H1 (cell line): ENCODE results near the gene GRIP1. TPM values are rescaled to one million over a fixed set of nuclear protein-coding genes. Genes with fewer than 3 reads are reported as not detected.

ENCODE experiments used
- ATF3 ChIP-seq: IDR thresholded peaks from 2 replicates; pipeline ENCODE4 v1.6.1; 2011; ENCODE audit warnings: low read depth, mild to moderate bottlenecking, low read length; ENCODE audit not compliant: insufficient read depth
- CREB1 ChIP-seq: IDR thresholded peaks from 2 replicates; pipeline ENCODE4 v1.6.1; 2012; ENCODE audit warnings: inconsistent platforms
- JUND ChIP-seq: IDR thresholded peaks from 2 replicates; pipeline ENCODE4 v1.6.1; 2011; ENCODE audit warnings: mild to moderate bottlenecking, improper control_type of control experiment, low read length
- KDM1A ChIP-seq: fragments of 200-600, 300-600 bp; sonication (generic); IDR thresholded peaks from 2 replicates; pipeline ENCODE4 v1.7.1; 2016; ENCODE audit warnings: mild to moderate bottlenecking, low read length, borderline replicate concordance
- MAFK ChIP-seq: IDR thresholded peaks from 2 replicates; pipeline ENCODE4 v1.6.1; 2012; ENCODE audit warnings: low read depth, mild to moderate bottlenecking, improper control_type of control experiment, low read length
- POLR2A ChIP-seq, 2 experiments: IDR thresholded peaks; 1 replicate in 1 of 2; 2 replicates in 1 of 2; pipeline ENCODE4 v1.6.1; 2011; ENCODE audit warnings: low read depth in 2 of 2, low read length in 2 of 2, mild to moderate bottlenecking in 2 of 2; ENCODE audit errors: control extremely low read depth in 1 of 2
- POLR2AphosphoS5 ChIP-seq: IDR thresholded peaks from 2 replicates; pipeline ENCODE4 v1.6.1; 2011; ENCODE audit warnings: low read depth, low read length
- RXRA ChIP-seq: IDR thresholded peaks from 2 replicates; pipeline ENCODE4 v1.6.1; 2011; ENCODE audit warnings: low read depth, mild to moderate bottlenecking, low read length, moderate library complexity; ENCODE audit not compliant: insufficient read depth
- SIRT6 ChIP-seq: IDR thresholded peaks from one replicate; pipeline ENCODE4 v1.7.1; 2012; ENCODE audit warnings: low read length, inconsistent platforms
- TEAD4 ChIP-seq: IDR thresholded peaks from 2 replicates; pipeline ENCODE4 v1.6.1; 2012; ENCODE audit warnings: low read depth, low read length, inconsistent platforms, mixed read lengths
- polyA plus RNA-seq, 7 experiments: library from polyadenylated mRNA; depleted of rRNA in 3 of 7; stranded (reverse) in 5 of 7; unstranded in 2 of 7; fragments of >200 nt in 5 of 7; fragments of 200-250 nt in 2 of 7; gene quantifications; 1 replicate in 5 of 7; 2 replicates in 1 of 7; 4 replicates in 1 of 7; pipeline versions ENCODE4 v1.2.1 to v1.2.3, GENCODE V29; 2011 to 2013; ENCODE audit warnings: missing spikeins in 2 of 7, mixed read lengths in 2 of 7
- total RNA-seq: library from RNA; stranded (reverse); fragmentation: NEBNext Ultra II Directional; extraction: Animal tissue kit (Norgen Biotek cat#: 25700); gene quantifications from 2 replicates; pipeline ENCODE4 v1.2.1, GENCODE V29; 2021
- TF ChIP-seq, protein P1 (sequence below): fragments of 300-600 bp; sonication (generic); IDR thresholded peaks from 2 replicates; pipeline ENCODE4 v1.7.1; 2012; ENCODE audit warnings: low read length, moderate library complexity, mild to moderate bottlenecking, inconsistent platforms; ENCODE audit not compliant: insufficient replicate concordance
- TF ChIP-seq, protein P2 (sequence below): IDR thresholded peaks from 2 replicates; pipeline ENCODE4 v1.6.1; 2011; ENCODE audit warnings: low read length, improper control_type of control experiment

Gene GRIP1
- total and polyA plus RNA-seq, 2 of the 8 experiments (the other 6 are each of a cell fraction or from before 2014, with no cell fraction given), result 4.5 to 27.3 TPM

DNA sequence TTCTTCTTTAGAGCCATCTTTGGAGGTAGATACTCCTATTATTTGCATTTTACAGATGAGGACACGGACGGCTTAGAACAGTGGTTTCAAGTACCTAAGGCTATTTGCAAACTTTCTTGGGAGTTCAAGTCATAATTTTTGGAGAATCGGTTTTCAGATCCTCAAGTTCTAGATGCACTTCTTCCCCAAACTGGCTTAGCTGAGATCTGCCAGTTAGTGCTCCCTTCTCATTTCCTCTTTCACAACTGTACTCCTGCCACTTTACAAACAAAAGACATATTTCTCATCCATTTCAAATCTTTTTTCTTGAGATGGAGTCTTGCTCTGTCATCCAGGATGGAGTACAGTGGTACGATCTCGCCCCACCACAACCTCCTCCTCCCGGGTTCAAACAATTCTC lies 299.3 kb downstream of the GRIP1 start (continued):
- TF ChIP-seq, protein P1, sequence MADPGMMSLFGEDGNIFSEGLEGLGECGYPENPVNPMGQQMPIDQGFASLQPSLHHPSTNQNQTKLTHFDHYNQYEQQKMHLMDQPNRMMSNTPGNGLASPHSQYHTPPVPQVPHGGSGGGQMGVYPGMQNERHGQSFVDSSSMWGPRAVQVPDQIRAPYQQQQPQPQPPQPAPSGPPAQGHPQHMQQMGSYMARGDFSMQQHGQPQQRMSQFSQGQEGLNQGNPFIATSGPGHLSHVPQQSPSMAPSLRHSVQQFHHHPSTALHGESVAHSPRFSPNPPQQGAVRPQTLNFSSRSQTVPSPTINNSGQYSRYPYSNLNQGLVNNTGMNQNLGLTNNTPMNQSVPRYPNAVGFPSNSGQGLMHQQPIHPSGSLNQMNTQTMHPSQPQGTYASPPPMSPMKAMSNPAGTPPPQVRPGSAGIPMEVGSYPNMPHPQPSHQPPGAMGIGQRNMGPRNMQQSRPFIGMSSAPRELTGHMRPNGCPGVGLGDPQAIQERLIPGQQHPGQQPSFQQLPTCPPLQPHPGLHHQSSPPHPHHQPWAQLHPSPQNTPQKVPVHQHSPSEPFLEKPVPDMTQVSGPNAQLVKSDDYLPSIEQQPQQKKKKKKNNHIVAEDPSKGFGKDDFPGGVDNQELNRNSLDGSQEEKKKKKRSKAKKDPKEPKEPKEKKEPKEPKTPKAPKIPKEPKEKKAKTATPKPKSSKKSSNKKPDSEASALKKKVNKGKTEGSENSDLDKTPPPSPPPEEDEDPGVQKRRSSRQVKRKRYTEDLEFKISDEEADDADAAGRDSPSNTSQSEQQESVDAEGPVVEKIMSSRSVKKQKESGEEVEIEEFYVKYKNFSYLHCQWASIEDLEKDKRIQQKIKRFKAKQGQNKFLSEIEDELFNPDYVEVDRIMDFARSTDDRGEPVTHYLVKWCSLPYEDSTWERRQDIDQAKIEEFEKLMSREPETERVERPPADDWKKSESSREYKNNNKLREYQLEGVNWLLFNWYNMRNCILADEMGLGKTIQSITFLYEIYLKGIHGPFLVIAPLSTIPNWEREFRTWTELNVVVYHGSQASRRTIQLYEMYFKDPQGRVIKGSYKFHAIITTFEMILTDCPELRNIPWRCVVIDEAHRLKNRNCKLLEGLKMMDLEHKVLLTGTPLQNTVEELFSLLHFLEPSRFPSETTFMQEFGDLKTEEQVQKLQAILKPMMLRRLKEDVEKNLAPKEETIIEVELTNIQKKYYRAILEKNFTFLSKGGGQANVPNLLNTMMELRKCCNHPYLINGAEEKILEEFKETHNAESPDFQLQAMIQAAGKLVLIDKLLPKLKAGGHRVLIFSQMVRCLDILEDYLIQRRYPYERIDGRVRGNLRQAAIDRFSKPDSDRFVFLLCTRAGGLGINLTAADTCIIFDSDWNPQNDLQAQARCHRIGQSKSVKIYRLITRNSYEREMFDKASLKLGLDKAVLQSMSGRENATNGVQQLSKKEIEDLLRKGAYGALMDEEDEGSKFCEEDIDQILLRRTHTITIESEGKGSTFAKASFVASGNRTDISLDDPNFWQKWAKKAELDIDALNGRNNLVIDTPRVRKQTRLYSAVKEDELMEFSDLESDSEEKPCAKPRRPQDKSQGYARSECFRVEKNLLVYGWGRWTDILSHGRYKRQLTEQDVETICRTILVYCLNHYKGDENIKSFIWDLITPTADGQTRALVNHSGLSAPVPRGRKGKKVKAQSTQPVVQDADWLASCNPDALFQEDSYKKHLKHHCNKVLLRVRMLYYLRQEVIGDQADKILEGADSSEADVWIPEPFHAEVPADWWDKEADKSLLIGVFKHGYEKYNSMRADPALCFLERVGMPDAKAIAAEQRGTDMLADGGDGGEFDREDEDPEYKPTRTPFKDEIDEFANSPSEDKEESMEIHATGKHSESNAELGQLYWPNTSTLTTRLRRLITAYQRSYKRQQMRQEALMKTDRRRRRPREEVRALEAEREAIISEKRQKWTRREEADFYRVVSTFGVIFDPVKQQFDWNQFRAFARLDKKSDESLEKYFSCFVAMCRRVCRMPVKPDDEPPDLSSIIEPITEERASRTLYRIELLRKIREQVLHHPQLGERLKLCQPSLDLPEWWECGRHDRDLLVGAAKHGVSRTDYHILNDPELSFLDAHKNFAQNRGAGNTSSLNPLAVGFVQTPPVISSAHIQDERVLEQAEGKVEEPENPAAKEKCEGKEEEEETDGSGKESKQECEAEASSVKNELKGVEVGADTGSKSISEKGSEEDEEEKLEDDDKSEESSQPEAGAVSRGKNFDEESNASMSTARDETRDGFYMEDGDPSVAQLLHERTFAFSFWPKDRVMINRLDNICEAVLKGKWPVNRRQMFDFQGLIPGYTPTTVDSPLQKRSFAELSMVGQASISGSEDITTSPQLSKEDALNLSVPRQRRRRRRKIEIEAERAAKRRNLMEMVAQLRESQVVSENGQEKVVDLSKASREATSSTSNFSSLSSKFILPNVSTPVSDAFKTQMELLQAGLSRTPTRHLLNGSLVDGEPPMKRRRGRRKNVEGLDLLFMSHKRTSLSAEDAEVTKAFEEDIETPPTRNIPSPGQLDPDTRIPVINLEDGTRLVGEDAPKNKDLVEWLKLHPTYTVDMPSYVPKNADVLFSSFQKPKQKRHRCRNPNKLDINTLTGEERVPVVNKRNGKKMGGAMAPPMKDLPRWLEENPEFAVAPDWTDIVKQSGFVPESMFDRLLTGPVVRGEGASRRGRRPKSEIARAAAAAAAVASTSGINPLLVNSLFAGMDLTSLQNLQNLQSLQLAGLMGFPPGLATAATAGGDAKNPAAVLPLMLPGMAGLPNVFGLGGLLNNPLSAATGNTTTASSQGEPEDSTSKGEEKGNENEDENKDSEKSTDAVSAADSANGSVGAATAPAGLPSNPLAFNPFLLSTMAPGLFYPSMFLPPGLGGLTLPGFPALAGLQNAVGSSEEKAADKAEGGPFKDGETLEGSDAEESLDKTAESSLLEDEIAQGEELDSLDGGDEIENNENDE, result no peak
- no peak for TF ChIP-seq JUND
- TF ChIP-seq SIRT6, result no peak
- TF ChIP-seq POLR2A (IDR thresholded peaks at IDR 0.05; ENCODE audit: control extremely low read depth in 1 of 2, low read depth in 2 of 2, low read length in 2 of 2), result no peak
- TF ChIP-seq CREB1, result no peak
- TF ChIP-seq KDM1A, result no peak
- TF ChIP-seq TEAD4, result no peak
- TF ChIP-seq ATF3, result no peak
- TF ChIP-seq RXRA, result no peak
- no peak for TF ChIP-seq POLR2AphosphoS5
- no peak for TF ChIP-seq MAFK
- TF ChIP-seq, protein P2, sequence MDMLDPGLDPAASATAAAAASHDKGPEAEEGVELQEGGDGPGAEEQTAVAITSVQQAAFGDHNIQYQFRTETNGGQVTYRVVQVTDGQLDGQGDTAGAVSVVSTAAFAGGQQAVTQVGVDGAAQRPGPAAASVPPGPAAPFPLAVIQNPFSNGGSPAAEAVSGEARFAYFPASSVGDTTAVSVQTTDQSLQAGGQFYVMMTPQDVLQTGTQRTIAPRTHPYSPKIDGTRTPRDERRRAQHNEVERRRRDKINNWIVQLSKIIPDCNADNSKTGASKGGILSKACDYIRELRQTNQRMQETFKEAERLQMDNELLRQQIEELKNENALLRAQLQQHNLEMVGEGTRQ, result no peak
